Upper lobe of right lung (tissue), 1 donor: Measurements from ENCODE around the gene SYT5. TPM values are rescaled to one million over a fixed set of nuclear protein-coding genes. Genes with fewer than 3 reads are reported as not detected.

Experiments used
- ATAC-seq: fragments of 200-7000 bp; cut with Tn5 transposase; one replicate; pipeline ENCODE4 v1.9.1; 2020; ENCODE audit warnings: mild to moderate bottlenecking, moderate library complexity
- DNase-seq: peaks from one replicate; pipeline ENCODE4 v3.0.0-alpha.2; 2020
- H3K27ac ChIP-seq: fragments of 200-600 bp; one replicate; pipeline ENCODE4 v1.8.0; 2022
- H3K27me3 ChIP-seq: fragments of 200-600 bp; one replicate; pipeline ENCODE4 v1.8.0; 2022; ENCODE audit warnings: mild to moderate bottlenecking
- H3K36me3 ChIP-seq: fragments of 200-600 bp; one replicate; pipeline ENCODE4 v1.8.0; 2022
- H3K4me1 ChIP-seq: fragments of 200-600 bp; one replicate; pipeline ENCODE4 v1.8.0; 2022
- H3K4me3 ChIP-seq: fragments of 200-600 bp; one replicate; pipeline ENCODE4 v1.8.0; 2022; ENCODE audit warnings: mild to moderate bottlenecking
- H3K9me3 ChIP-seq: fragments of 200-600 bp; one replicate; pipeline ENCODE4 v1.8.0; 2022
- intact Hi-C: fragments of 100-400 bp; cut with DNase I; formaldehyde crosslinking; loops from one replicate; pipeline ENCODE4 v1.11.0; 2022
- total RNA-seq: library from RNA; stranded (reverse); fragmentation: NEBNext Ultra II Directional; extraction: Animal tissue kit (Norgen Biotek cat#: 25700); gene quantifications from one replicate; pipeline ENCODE4 v1.2.1, GENCODE V29; 2021
- TF ChIP-seq, protein P1 (sequence below): fragments of 200-600 bp; IDR thresholded peaks from one replicate; pipeline ENCODE4 v1.8.0; 2022; ENCODE audit warnings: antibody characterized with exemption
- donor health status: DM: no; HTN: yes; CAD: no; lungs with severe emphysema.

Gene SYT5
- total RNA-seq, 1 donor from 2014 or later = not detected

- peaks cover 91% of the 10 kb centered on the region for H3K27me3 ChIP-seq
Measured at GRCh38 chr19:55171440-55171839, 8.6 kb downstream of the SYT5 start.

GRCh38 chr19:55169136-55169535 is 11.0 kb downstream of the SYT5 start:
- no peaks in the 10 kb centered on the region for H3K36me3 ChIP-seq
- no peaks in the 10 kb centered on the region for H3K4me1 ChIP-seq
- no peak overlapping the region for H3K27ac ChIP-seq
- no peak for DNase-seq
- H3K9me3 ChIP-seq = no peaks in the 10 kb centered on the region
- intact Hi-C loops = no loop called here
- TF ChIP-seq, protein P1, sequence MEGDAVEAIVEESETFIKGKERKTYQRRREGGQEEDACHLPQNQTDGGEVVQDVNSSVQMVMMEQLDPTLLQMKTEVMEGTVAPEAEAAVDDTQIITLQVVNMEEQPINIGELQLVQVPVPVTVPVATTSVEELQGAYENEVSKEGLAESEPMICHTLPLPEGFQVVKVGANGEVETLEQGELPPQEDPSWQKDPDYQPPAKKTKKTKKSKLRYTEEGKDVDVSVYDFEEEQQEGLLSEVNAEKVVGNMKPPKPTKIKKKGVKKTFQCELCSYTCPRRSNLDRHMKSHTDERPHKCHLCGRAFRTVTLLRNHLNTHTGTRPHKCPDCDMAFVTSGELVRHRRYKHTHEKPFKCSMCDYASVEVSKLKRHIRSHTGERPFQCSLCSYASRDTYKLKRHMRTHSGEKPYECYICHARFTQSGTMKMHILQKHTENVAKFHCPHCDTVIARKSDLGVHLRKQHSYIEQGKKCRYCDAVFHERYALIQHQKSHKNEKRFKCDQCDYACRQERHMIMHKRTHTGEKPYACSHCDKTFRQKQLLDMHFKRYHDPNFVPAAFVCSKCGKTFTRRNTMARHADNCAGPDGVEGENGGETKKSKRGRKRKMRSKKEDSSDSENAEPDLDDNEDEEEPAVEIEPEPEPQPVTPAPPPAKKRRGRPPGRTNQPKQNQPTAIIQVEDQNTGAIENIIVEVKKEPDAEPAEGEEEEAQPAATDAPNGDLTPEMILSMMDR = no peak
- no peak overlapping the region for H3K4me3 ChIP-seq
- no peak for ATAC-seq
- H3K27me3 ChIP-seq = peaks cover 86% of the 10 kb centered on the region

More at GRCh38 chr19:55171440-55171839, 8.6 kb downstream of the SYT5 start:
- H3K4me3 ChIP-seq = no peak overlapping the region
- ATAC-seq (no peak), DNase-seq (no peak)
- H3K9me3 ChIP-seq = no peaks in the 10 kb centered on the region
- no peak overlapping the region for H3K27ac ChIP-seq
- H3K36me3 ChIP-seq = no peaks in the 10 kb centered on the region
- TF ChIP-seq, protein P1 = no peak
- H3K4me1 ChIP-seq = no peaks in the 10 kb centered on the region
- intact Hi-C loops = no loop called here

DNA sequence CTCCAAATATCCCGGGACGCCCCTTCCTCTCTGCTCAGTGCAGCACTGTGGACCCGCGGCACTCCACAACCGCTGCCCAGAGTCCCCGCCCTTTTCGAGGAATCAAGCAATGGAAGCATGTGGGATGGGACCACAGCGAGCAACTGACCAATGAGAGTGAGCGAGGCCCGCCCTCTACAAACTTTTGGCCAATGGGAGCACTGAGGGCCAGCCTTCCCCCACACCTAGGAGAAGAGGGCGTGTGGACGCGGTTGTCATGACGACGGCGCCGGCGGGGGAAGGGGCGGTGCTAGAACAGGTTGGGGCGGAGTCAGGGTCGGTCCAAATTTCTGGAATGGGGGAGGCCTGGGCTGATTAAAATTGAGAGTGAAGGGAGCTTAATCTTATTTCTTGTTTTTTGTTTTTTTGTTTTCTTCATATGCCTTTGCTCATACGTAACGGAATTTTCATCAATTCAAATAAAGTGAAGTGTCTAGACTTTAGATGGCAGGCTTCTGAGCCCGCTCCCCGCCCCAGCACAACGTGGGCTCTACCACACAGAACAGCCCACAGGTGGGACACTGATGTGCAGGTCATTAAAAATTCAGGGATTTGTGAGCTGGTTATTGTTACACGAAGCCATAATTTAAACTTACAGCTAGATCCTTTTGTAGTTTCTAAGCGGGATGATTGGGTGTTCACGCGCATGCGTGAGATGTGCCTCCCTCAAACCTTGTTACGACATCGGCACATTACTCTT is 13.4 kb downstream of the SYT5 start, which contains the start of gene DNAAF3:
DNAAF3 (minus strand) TSS at position 84 of the 739 bp plus-strand sequence. CDS start 200 bp downstream, outside the sequence.
- DNase-seq = peak; percentile 96
- peak; percentile 99 for ATAC-seq
- H3K27me3 ChIP-seq = peaks cover 87% of the 10 kb centered on the region
- TF ChIP-seq, protein P1 = no peak
- H3K27ac ChIP-seq = no peak within 1 kb of the TSS
- peak within 1 kb of the TSS; percentile 43 for H3K4me3 ChIP-seq
- H3K4me1 ChIP-seq = no peaks in the 10 kb centered on the region
- intact Hi-C loops = no loop called here
- no peaks in the 10 kb centered on the region for H3K9me3 ChIP-seq
- no peaks in the 10 kb centered on the region for H3K36me3 ChIP-seq

GRCh38 chr19:55165952-55166529 is 14.0 kb downstream of the SYT5 start:
- TF ChIP-seq, protein P1 = peak; percentile 16
- ATAC-seq (peak; percentile 75), DNase-seq (peak; percentile 78)
- no peaks in the 10 kb centered on the region for H3K4me1 ChIP-seq
- H3K9me3 ChIP-seq = no peaks in the 10 kb centered on the region
- peak overlapping the region; percentile 43 for H3K4me3 ChIP-seq
- H3K36me3 ChIP-seq = no peaks in the 10 kb centered on the region
- intact Hi-C loops = no loop called here
- H3K27me3 ChIP-seq = peaks cover 88% of the 10 kb centered on the region
- no peak overlapping the region for H3K27ac ChIP-seq

GRCh38 chr19:55161571-55162322 is 18.3 kb downstream of the SYT5 start:
- H3K4me3 ChIP-seq = no peak overlapping the region
- no peaks in the 10 kb centered on the region for H3K9me3 ChIP-seq
- H3K36me3 ChIP-seq = no peaks in the 10 kb centered on the region
- no peak for DNase-seq
- H3K27me3 ChIP-seq = peaks cover 68% of the 10 kb centered on the region
- no peak overlapping the region for H3K27ac ChIP-seq
- no peaks in the 10 kb centered on the region for H3K4me1 ChIP-seq
- TF ChIP-seq, protein P1 = no peak
- ATAC-seq = no peak
- intact Hi-C loops = no loop called here
